DOHH2 (cell line): Measurements from ENCODE around the gene B4GALT2.

ENCODE experiments used
- H3F3A ChIP-seq: fragments of 200-600 bp; sonication (generic), shearing (Covaris generic); 2 replicates; pipeline ENCODE4 v1.6.0; 2016; ENCODE audit warnings: antibody characterized with exemption, mild to moderate bottlenecking; ENCODE audit not compliant: control insufficient read depth, insufficient read depth
- H3K27ac ChIP-seq: fragments of 200-600 bp; sonication (generic); 2 replicates; pipeline ENCODE4 v1.5.1; 2014; ENCODE audit warnings: low read depth, mild to moderate bottlenecking, low read length, moderate library complexity
- H3K27me3 ChIP-seq: fragments of 200-600 bp; sonication (generic); 2 replicates; pipeline ENCODE4 v1.6.1; 2014; ENCODE audit warnings: mild to moderate bottlenecking, low read length, mixed read lengths; ENCODE audit not compliant: control insufficient read depth
- H3K36me3 ChIP-seq: fragments of 200-600 bp; sonication (generic); 2 replicates; pipeline ENCODE4 v1.6.1; 2014; ENCODE audit warnings: mild to moderate bottlenecking, low read length, moderate library complexity, mixed read lengths; ENCODE audit not compliant: control insufficient read depth
- H3K4me1 ChIP-seq: fragments of 200-600 bp; sonication (generic); 2 replicates; pipeline ENCODE4 v1.6.1; 2014; ENCODE audit warnings: mild to moderate bottlenecking, low read length, mixed read lengths; ENCODE audit not compliant: control insufficient read depth
- H3K4me2 ChIP-seq: fragments of 200-600 bp; sonication (generic); 2 replicates; pipeline ENCODE4 v1.6.0; 2014; ENCODE audit warnings: mild to moderate bottlenecking, low read length, moderate library complexity
- H3K4me3 ChIP-seq: fragments of 200-600 bp; sonication (generic); 2 replicates; pipeline ENCODE4 v1.5.1; 2014; ENCODE audit warnings: mild to moderate bottlenecking, low read length, mixed read lengths
- H3K79me2 ChIP-seq: fragments of 200-600 bp; sonication (generic); 2 replicates; pipeline ENCODE4 v1.6.1; 2014; ENCODE audit warnings: mild to moderate bottlenecking, low read length, mixed read lengths; ENCODE audit not compliant: control insufficient read depth
- H3K9me2 ChIP-seq: fragments of 200-600 bp; sonication (generic); replicated peaks from 2 replicates; pipeline ENCODE4 v1.6.1; 2014; ENCODE audit warnings: mild to moderate bottlenecking, low read length, mixed read lengths; ENCODE audit not compliant: control insufficient read depth
- H3K9me3 ChIP-seq: fragments of 200-600 bp; sonication (generic); 2 replicates; pipeline ENCODE4 v1.6.1; 2014; ENCODE audit warnings: antibody characterized with exemption, low read length, mixed read lengths; ENCODE audit not compliant: control insufficient read depth, insufficient read depth
- H4K20me1 ChIP-seq: fragments of 200-600 bp; sonication (generic); 2 replicates; pipeline ENCODE4 v1.6.0; 2014; ENCODE audit warnings: low read depth, mild to moderate bottlenecking, antibody characterized with exemption, low read length, moderate library complexity; ENCODE audit not compliant: control insufficient read depth, insufficient read depth
- EZH2phosphoT487 ChIP-seq: fragments of 200-600 bp; sonication (generic); IDR thresholded peaks from 2 replicates; pipeline ENCODE4 v1.6.1; 2017; ENCODE audit warnings: borderline replicate concordance, mild to moderate bottlenecking, antibody characterized with exemption, low read length, moderate library complexity, mixed read lengths
- TF ChIP-seq, protein P1 (sequence below): fragments of 200-600 bp; sonication (generic); IDR thresholded peaks from one replicate; pipeline ENCODE4 v1.5.1; 2014; ENCODE audit warnings: antibody characterized with exemption, mild to moderate bottlenecking, low read depth, low read length; ENCODE audit not compliant: poor library complexity, severe bottlenecking

B4GALT2 gene

DNA sequence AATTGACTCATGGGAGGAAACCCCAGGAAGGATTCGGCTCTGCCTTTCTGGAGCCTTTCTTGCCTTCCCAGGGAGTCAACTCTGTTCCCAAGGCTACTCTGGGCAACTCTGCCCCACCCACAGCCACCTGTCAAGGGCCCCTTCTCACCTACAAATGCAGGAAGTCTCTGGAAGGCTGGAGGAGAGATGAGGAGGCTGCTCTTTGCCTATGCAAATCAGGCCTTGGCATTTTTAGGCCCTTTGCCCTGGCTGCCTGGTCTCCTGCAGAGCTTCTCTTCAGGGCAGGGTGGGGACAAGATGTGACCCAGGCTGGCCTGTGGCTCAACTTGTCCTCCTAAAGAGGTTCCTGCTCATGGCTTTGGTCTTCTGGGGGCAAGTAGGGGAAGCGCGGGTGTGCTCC is 46.8 kb downstream of the B4GALT2 start:
- H3K9me3 ChIP-seq, result no peaks in the 10 kb centered on the region
- H3K27ac ChIP-seq, result no peak overlapping the region
- TF ChIP-seq, protein P1, sequence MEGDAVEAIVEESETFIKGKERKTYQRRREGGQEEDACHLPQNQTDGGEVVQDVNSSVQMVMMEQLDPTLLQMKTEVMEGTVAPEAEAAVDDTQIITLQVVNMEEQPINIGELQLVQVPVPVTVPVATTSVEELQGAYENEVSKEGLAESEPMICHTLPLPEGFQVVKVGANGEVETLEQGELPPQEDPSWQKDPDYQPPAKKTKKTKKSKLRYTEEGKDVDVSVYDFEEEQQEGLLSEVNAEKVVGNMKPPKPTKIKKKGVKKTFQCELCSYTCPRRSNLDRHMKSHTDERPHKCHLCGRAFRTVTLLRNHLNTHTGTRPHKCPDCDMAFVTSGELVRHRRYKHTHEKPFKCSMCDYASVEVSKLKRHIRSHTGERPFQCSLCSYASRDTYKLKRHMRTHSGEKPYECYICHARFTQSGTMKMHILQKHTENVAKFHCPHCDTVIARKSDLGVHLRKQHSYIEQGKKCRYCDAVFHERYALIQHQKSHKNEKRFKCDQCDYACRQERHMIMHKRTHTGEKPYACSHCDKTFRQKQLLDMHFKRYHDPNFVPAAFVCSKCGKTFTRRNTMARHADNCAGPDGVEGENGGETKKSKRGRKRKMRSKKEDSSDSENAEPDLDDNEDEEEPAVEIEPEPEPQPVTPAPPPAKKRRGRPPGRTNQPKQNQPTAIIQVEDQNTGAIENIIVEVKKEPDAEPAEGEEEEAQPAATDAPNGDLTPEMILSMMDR, result no peak
- TF ChIP-seq EZH2phosphoT487, result no peak
- H3K4me3 ChIP-seq, result no peak overlapping the region
- no peaks in the 10 kb centered on the region for H3K79me2 ChIP-seq
- H3K27me3 ChIP-seq, result peaks cover under 1% of the 10 kb centered on the region; the same call in 1 of the 2 replicates
- no peaks in the 10 kb centered on the region for H3K9me2 ChIP-seq
- H3F3A ChIP-seq, result no peaks in the 10 kb centered on the region
- H3K4me1 ChIP-seq, result peaks cover 18% of the 10 kb centered on the region
- peak overlapping the region; percentile 37 for H3K4me2 ChIP-seq
- no peaks in the 10 kb centered on the region for H4K20me1 ChIP-seq
- H3K36me3 ChIP-seq, result no peaks in the 10 kb centered on the region

DNA sequence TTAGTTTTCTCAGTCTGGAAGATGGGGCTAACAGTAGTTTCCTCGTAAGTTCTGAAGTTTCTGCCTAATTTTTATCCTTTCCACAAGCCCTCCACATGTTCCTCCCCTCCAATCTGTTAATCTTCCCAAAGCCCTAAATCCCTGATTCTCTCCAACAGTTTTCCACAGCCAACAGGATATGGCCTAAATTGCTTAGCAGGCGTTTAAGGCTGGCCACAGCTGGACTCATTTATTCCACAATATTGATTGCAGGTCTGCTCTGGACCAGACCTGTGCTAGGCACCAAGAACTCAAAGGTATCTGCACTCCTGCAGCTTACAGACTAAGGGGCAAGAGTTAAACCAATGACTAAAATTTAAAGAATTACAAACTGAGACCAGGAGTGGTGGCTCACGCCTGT is 48.3 kb downstream of the B4GALT2 start:
- Histone ChIP-seq H3K4me3 (no peak overlapping the region), H3K79me2 (no peaks in the 10 kb centered on the region), H3K4me2 (no peak overlapping the region), H3K27ac (no peak overlapping the region), H3K9me2 (no peaks in the 10 kb centered on the region), H3K27me3 (peaks cover 15% of the 10 kb centered on the region), H3F3A (no peaks in the 10 kb centered on the region; the same call in 1 of the 2 replicates), H3K4me1 (peaks cover 28% of the 10 kb centered on the region), H4K20me1 (no peaks in the 10 kb centered on the region), H3K9me3 (no peaks in the 10 kb centered on the region), H3K36me3 (no peaks in the 10 kb centered on the region)
- TF ChIP-seq EZH2phosphoT487, result no peak
- TF ChIP-seq, protein P1, result no peak

DNA sequence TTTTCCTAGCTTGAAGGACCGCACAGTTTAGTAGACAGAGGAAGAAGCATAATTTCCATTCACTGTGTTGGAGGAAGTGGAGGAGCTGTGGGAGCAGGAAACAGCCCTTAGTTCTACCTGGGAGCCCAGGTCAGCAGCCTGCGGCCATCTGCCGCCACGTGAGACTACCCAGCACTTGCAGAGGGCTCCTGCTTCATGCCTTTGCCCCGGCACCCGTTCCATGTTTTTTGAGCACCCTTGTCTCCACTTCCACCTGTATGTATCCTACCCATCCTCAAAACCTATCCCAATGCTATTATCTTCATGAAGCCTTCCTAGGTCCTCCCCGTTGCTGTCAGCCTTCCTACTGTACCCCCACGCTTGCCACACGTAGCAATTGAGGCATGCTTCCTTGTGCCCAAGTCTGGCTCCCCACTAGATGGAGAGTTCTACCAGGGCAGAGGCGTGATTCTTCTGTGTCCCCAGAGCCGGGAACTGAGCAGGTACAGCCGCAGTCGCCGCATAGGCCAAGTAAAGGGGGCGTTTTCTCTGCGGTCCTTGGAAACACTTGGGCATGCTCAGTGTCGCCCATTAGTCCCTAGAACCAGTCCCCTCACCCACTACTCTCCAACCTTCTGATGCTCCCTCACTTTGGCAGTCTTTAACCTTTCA is 50.4 kb downstream of the B4GALT2 start:
- peak overlapping the region; percentile 99 for H3K4me2 ChIP-seq
- H3K4me1 ChIP-seq, result peaks cover 28% of the 10 kb centered on the region
- no peaks in the 10 kb centered on the region for H4K20me1 ChIP-seq
- H3K79me2 ChIP-seq, result no peaks in the 10 kb centered on the region
- TF ChIP-seq, protein P1, result no peak
- TF ChIP-seq EZH2phosphoT487, result no peak
- peak overlapping the region; percentile 80 for H3K4me3 ChIP-seq
- no peaks in the 10 kb centered on the region; the same call in 1 of the 2 replicates for H3F3A ChIP-seq
- no peaks in the 10 kb centered on the region for H3K9me3 ChIP-seq
- H3K36me3 ChIP-seq, result no peaks in the 10 kb centered on the region
- peak overlapping the region; percentile 55 for H3K27ac ChIP-seq
- peaks cover 17% of the 10 kb centered on the region for H3K27me3 ChIP-seq
- H3K9me2 ChIP-seq, result no peaks in the 10 kb centered on the region
